ENCODE results near the gene MYBL2. TPM values are rescaled to one million over a fixed set of nuclear protein-coding genes. Genes with fewer than 3 reads are reported as not detected.

Gene MYBL2
- total and polyA plus RNA-seq, 4 donors, result 1.6 to 30.9 (median 1.9) TPM; not detected in 1

GRCh38 chr20:43721429-43722152 lies 54.7 kb downstream of the MYBL2 start:
- H3K9ac ChIP-seq (ENCODE audit: low read depth in 1 of 2, low read length in 2 of 2), result no peak overlapping the region
- H3K4me3 ChIP-seq (ENCODE audit: low read depth in 1 of 3, low read length in 3 of 3), result no peak overlapping the region
- no peaks in the 10 kb centered on the region for H3K27me3 ChIP-seq (ENCODE audit: control insufficient read depth in 4 of 4, insufficient read depth in 4 of 4, low read length in 3 of 4)
- TF ChIP-seq RAD21 (IDR thresholded peaks at IDR 0.05) (no peak), TAF1 (conservative IDR thresholded peaks at IDR 0.05) (no peak), NR2F2 (IDR thresholded peaks at IDR 0.05) (no peak), ATF3 (IDR thresholded peaks at IDR 0.05) (no peak)
- H3K9me3 ChIP-seq (ENCODE audit: control insufficient read depth in 4 of 4, low read length in 3 of 4), result no peaks in the 10 kb centered on the region
- 76% methylated on average over 15 of the region's 15 CpGs for WGBS
- no peak for DNase-seq (ENCODE audit: low spot score)
- no peak overlapping the region for H3K27ac ChIP-seq (ENCODE audit: low read depth in 1 of 2, low read length in 2 of 2)
- H3K4me1 ChIP-seq (ENCODE audit: control insufficient read depth in 4 of 4, insufficient read depth in 4 of 4, low read length in 3 of 4), result peaks cover 2 to 8% (median 7%) of the 10 kb centered on the region in 4 donors
- no peaks in the 10 kb centered on the region for H3K36me3 ChIP-seq (ENCODE audit: control insufficient read depth in 4 of 4, insufficient read depth in 3 of 4, low read depth in 1 of 4, low read length in 3 of 4)

- H3K36me3 ChIP-seq (ENCODE audit: control insufficient read depth in 4 of 4, insufficient read depth in 3 of 4, low read depth in 1 of 4, low read length in 3 of 4), result no peaks in the 10 kb centered on the region
- no peak overlapping the region for H3K4me3 ChIP-seq (ENCODE audit: low read depth in 1 of 3, low read length in 3 of 3)
- H3K9ac ChIP-seq (ENCODE audit: low read depth in 1 of 2, low read length in 2 of 2), result no peak overlapping the region
- H3K27ac ChIP-seq (ENCODE audit: low read depth in 1 of 2, low read length in 2 of 2), result no peak overlapping the region
- 71% methylated on average over 8 of the region's 8 CpGs for WGBS
- H3K27me3 ChIP-seq (ENCODE audit: control insufficient read depth in 4 of 4, insufficient read depth in 4 of 4, low read length in 3 of 4), result no peaks in the 10 kb centered on the region
- DNase-seq (ENCODE audit: low spot score), result no peak
- no peak for TF ChIP-seq REST (IDR thresholded peaks at IDR 0.05)
- TF ChIP-seq ZBTB33 (IDR thresholded peaks at IDR 0.05), result no peak
- no peak for TF ChIP-seq HNF4A (conservative IDR thresholded peaks at IDR 0.05)
- TF ChIP-seq HNF4G (IDR thresholded peaks at IDR 0.05), result no peak
- no peak for TF ChIP-seq NR2F2 (IDR thresholded peaks at IDR 0.05)
- no peak for TF ChIP-seq EGR1 (IDR thresholded peaks at IDR 0.05; ENCODE audit: low read depth in 2 of 2)
- TF ChIP-seq MAX (IDR thresholded peaks at IDR 0.05), result no peak
- TF ChIP-seq FOXA1 (IDR thresholded peaks at IDR 0.05), result no peak
- TF ChIP-seq ATF3 (IDR thresholded peaks at IDR 0.05), result no peak
- TF ChIP-seq TAF1 (conservative IDR thresholded peaks at IDR 0.05), result no peak
- TF ChIP-seq YY1 (IDR thresholded peaks at IDR 0.05), result no peak
- no peak for TF ChIP-seq FOXA2 (IDR thresholded peaks at IDR 0.05)
- no peaks in the 10 kb centered on the region for H3K9me3 ChIP-seq (ENCODE audit: control insufficient read depth in 4 of 4, low read length in 3 of 4)
- H3K4me1 ChIP-seq (ENCODE audit: control insufficient read depth in 4 of 4, insufficient read depth in 4 of 4, low read length in 3 of 4), result peaks cover 2 to 8% (median 7%) of the 10 kb centered on the region in 4 donors
Observed at GRCh38 chr20:43722153-43722505, 55.2 kb downstream of the MYBL2 start.
